Transverse colon (tissue), 4 donors: ENCODE data around the gene ARHGAP24.

Experiments used
- CTCF ChIP-seq, 5 experiments: fragments of 200-600 bp in 3 of 5; fragments of 450-650 bp in 2 of 5; sonication (generic) in 3 of 5; IDR thresholded peaks; 1 replicate in 2 of 5; 2 replicates in 3 of 5; pipeline ENCODE4 v1.5.1; 2016 to 2017; ENCODE audit warnings: antibody characterized with exemption in 5 of 5, inconsistent platforms in 3 of 5, mild to moderate bottlenecking in 2 of 5, moderate library complexity in 1 of 5
- POLR2A ChIP-seq: fragments of 450-650 bp; IDR thresholded peaks from one replicate; pipeline ENCODE4 v1.6.1; 2016; ENCODE audit warnings: antibody characterized with exemption, mild to moderate bottlenecking, moderate library complexity
- POLR2AphosphoS5 ChIP-seq, 3 donors: sonication (generic); formaldehyde crosslinking; IDR thresholded peaks; one replicate each; pipeline ENCODE4 v1.6.1; 2016; ENCODE audit warnings: antibody characterized with exemption in 3 of 3

DNA sequence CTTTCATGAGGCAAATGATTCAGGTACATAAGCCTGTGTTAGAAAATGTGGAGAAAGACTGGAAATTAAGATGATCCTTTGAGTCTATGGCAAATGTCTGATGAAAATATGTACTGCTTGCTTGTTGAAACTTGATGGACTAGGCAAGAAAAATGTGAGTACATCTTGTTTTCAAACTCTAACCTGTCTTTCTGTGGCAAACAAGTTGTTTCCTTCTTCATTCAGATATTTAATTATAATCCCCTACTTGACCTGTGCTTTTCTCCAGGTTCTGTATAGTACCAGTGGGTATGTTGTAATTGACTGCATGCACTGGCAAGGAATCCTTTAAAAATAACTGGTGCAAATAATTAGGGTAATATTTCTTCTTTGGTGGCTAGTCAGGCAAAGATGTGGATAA is 136.7 kb downstream of the ARHGAP24 start:
- no peak for TF ChIP-seq CTCF (IDR thresholded peaks at IDR 0.05)
- TF ChIP-seq POLR2A, result no peak
- TF ChIP-seq POLR2AphosphoS5 (IDR thresholded peaks at IDR 0.05), result no peak
